Epithelial cell of esophagus (primary cell): ENCODE results near the gene ABCE1.

Source experiments
- DNase-seq: peaks from one replicate; pipeline ENCODE4 v3.0.0; 2010; ENCODE audit warnings: low read depth
- H3K4me3 ChIP-seq: 2 replicates; pipeline ENCODE4 v1.5.1; 2011; ENCODE audit warnings: mild to moderate bottlenecking, low read length, control low read depth
- TF ChIP-seq, protein P1 (sequence below): IDR thresholded peaks from 2 replicates; pipeline ENCODE4 v1.5.1; 2011; ENCODE audit warnings: low read depth, mild to moderate bottlenecking, low read length, control low read depth, inconsistent platforms; ENCODE audit not compliant: insufficient read depth; ENCODE audit errors: missing control alignments

Gene ABCE1

DNA sequence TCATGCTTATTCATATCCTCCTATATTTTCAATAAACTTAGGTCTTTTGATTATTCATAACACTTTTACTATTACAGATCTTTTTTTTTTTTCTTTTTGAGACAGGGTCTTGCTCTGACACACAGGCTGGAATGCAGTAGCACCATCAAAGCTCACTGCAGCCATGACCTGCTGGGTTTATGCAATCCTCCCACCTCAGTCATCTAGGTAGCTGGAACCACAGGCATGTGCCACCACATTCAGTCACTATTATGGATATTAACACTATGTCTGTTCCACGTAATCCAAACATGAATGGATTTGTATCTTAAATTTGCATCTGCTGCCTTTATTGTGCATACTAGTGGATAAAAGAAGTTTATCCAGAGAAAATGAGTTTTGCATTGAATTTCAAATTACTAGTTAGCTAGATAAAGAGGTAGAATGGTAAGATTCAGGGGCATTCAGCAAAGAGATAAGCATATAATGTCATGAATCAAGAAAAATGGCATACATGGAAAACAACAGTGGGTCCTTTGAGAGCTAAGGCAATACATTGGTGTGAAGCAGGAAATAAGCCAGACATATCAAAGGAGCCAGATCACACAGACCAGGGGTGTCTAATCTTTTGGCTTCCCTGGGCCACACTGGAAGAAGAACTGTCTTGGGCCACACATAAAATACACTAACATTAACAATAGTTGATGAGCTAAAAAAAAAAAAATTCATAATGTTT, 14.1 kb upstream of the ABCE1 start:
- TF ChIP-seq, protein P1, sequence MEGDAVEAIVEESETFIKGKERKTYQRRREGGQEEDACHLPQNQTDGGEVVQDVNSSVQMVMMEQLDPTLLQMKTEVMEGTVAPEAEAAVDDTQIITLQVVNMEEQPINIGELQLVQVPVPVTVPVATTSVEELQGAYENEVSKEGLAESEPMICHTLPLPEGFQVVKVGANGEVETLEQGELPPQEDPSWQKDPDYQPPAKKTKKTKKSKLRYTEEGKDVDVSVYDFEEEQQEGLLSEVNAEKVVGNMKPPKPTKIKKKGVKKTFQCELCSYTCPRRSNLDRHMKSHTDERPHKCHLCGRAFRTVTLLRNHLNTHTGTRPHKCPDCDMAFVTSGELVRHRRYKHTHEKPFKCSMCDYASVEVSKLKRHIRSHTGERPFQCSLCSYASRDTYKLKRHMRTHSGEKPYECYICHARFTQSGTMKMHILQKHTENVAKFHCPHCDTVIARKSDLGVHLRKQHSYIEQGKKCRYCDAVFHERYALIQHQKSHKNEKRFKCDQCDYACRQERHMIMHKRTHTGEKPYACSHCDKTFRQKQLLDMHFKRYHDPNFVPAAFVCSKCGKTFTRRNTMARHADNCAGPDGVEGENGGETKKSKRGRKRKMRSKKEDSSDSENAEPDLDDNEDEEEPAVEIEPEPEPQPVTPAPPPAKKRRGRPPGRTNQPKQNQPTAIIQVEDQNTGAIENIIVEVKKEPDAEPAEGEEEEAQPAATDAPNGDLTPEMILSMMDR: no peak
- peak; percentile 78 for DNase-seq
- H3K4me3 ChIP-seq: no peak overlapping the region

DNA sequence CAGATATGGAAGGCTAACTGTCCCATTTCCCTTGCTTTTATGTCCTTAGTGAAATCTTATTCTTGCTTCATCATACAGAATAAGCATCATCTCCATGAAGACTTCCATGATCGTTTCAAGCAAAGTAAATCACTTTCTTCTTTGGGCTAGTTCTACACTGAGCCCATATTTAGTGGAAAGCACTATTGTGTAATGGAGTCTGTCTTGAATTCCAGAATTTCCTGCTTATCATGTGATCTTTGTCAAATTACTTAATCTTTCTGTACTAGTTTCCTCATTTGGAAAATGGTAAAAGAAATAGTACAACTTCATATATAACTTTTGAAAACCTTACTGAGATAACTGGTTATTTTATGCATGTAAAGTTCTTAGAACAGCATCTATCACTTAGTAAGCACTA, 7.7 kb upstream of the ABCE1 start:
- DNase-seq: peak; percentile 32
- TF ChIP-seq, protein P1: no peak

DNA sequence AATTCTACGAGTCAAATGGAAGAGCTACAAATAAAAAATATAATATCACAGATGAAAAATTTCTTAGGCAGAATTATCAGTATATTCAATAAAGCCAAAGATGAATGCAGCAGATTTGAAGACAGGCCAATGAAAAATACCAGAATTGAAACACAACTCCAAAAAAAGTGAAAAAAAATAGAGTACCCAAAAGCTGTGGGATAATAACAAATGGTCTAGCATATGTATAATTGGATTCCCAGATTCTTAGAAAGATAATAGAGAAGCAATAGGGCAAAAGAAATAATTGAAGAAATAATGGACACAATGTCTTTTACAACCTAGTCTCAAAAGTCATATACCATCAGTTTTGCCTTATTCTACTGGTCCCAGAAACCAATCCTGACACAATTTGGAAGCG, 4.5 kb upstream of the ABCE1 start:
- TF ChIP-seq, protein P1: no peak
- DNase-seq: no peak
- no peak overlapping the region for H3K4me3 ChIP-seq

More for the DNA sequence above, 7.7 kb upstream of the ABCE1 start:
- no peak overlapping the region for H3K4me3 ChIP-seq

DNA sequence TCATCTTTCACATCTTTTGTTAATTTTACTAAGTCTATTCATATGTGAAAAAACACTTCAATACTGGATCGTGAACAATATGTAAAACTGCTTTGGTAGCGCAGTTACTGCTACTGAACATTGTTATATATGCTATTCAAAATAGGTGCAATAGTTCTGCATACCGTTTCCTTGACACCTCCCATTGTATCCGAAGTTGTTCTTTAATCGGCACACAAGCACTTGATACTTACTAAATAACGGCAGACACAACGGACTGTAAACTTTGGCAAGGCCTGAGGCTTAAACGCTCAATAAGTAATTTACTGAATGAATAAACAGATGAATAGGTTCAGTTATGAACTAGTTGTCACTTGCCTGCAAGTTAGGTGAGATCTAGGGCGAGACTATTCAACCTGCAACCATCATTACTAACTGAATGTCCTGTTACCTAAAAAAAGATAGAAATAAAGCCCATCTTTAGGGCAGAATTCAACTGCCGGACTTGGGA, 735 bp upstream of the ABCE1 start:
- DNase-seq: peak; percentile 60
- TF ChIP-seq, protein P1: no peak
- peak overlapping the region; percentile 92 for H3K4me3 ChIP-seq

DNA sequence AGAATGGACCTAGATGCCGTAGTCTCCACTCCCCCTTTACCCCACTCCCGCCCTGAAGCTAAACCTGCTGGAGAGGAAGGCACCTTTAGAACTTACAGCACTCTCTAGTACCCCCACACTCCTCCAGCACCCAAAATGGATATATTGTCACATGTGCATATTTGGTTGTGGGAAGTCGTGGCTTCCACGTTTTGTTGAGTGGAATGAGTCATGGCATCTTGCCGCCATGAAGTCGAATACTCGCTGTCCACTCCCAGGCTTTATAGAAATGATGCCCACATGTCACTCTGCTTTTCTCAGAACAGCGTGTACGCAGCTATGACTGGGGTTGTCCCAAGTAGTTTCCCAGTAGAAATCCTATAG, 545 bp downstream of the ABCE1 start:
- TF ChIP-seq, protein P1: no peak
- peak; percentile 78 for DNase-seq
- peak overlapping the region; percentile 92 for H3K4me3 ChIP-seq

DNA sequence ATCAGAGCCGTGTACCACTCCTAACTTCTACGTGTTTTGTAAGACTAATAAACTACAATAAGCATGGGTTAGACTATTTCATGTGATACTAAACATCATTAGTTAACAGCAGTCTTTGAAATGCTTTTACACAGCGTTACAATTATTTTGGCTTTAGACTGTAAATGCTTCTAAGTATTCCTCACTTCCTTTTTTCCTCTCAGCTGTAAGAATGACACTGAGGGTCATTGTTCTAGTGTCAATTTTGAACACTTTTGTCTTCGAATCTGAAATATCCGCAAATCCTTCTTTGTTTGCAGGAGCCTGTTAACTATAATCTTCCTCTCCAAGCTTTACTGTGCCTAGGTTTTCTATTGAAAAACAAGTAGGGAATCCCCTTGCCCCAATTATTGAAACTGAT, 1.5 kb downstream of the ABCE1 start:
- H3K4me3 ChIP-seq: peak overlapping the region; percentile 92
- peak; percentile 1 for DNase-seq
- TF ChIP-seq, protein P1: no peak

DNA sequence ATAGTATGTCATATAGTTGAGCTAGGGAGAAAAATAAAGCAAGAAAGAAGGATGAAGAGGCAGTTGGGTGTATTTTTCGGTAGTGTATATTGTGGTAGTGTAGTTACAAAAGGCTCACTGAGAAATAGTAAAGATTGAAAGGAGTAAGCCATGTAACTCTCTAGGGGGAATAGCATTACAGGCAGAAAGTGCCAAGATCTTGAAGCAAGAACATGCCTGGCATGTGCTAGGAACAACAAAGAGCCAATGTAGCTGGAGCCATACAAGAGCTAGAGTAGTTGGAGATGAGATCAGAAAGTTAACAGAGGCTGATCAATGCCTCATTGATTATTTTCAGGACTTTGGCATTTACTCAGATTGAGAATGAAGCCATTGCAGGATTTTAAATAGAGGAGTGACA, 3.0 kb downstream of the ABCE1 start:
- no peak overlapping the region for H3K4me3 ChIP-seq
- DNase-seq: no peak
- TF ChIP-seq, protein P1: no peak
